Inferior parietal cortex (tissue), 1 donor: ENCODE measurements around the gene ACOT6.
"Not testable (repeated sequence)": the region's sequence is repeated elsewhere in the genome, so short reads cannot be mapped to it uniquely, and the experiment has no call there.

Source experiments
- DNase-seq: peaks from one replicate; pipeline ENCODE4 v3.0.0-alpha.2; 2016; ENCODE audit errors: extremely low spot score

Gene ACOT6, protein sequence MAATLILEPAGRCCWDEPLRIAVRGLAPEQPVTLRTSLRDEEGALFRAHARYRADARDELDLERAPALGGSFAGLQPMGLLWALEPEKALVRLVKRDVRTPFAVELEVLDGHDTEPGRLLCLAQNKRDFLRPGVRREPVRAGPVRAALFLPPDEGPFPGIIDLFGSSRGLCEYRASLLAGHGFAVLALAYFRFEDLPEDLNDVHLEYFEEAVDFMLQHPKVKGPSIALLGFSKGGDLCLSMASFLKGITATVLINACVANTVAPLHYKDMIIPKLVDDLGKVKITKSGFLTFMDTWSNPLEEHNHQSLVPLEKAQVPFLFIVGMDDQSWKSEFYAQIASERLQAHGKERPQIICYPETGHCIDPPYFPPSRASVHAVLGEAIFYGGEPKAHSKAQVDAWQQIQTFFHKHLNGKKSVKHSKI

DNA sequence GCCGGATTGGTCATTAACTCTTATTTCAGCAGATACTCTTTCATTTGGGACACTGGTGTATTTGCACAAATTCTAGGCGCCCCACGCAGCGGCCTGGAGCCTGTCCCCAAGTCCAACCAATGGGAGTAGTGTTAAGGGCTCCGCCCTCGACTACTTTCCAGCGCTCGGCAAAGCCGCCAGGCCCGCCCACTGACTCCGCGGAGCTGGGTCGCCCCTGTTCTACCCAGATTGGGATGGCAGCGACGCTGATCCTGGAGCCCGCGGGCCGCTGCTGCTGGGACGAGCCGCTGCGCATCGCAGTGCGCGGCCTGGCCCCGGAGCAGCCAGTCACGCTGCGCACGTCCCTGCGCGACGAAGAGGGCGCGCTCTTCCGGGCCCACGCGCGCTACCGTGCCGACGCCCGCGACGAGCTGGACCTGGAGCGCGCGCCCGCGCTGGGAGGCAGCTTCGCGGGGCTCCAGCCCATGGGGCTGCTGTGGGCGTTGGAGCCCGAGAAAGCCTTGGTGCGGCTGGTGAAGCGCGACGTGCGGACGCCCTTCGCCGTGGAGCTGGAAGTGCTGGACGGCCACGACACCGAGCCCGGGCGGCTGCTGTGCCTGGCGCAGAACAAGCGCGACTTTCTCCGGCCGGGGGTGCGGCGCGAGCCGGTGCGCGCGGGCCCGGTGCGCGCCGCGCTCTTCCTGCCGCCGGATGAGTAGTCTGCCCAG is at the start of gene ACOT6:
TSS of gene ACOT6 (plus strand) at position 179 of the 707 bp plus-strand sequence. CDS start at position 234, 55 bp downstream.
- DNase-seq, result peak; percentile 57

DNA sequence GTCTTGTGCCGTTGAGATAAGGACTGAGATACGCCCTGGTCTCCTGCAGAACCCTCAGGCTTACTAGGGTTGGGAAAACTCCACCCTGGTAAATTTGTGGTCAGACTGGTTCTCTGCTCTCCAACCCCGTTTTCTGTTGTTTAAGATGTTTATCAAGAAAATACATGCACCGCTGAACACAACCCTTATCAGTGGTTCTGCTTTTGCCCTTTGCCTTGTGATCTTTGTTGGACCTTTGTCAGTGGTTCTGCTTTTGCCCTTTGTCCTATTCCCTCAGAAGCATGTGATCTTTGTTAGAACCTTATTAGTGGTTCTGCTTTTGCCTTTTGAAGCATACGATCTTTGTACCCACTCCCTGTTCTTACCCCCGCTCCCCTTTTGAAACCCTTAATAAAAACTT is 49.6 kb upstream of the ACOT6 start:
- DNase-seq, result not testable (repeated sequence)

DNA sequence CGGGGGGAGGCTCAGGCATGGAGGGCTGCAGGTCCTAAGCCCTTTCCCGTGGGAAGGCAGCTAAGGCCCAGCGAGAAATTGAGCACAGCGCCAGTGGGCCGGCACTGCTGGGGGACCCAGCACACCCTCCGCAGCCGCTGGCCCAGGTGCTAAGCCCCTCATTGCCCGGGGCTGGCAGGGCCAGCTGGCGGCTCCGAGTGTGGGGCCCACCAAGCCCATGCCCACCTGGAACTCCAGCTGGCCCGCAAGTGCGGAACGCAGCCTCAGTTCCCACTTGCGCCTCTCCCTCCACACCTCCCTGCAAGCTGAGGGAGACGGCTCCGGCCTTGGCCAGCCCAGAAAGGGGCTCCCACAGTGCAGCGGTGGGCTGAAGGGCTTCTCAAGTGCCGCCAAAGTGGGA is 45.9 kb upstream of the ACOT6 start:
- DNase-seq, result not testable (repeated sequence)

DNA sequence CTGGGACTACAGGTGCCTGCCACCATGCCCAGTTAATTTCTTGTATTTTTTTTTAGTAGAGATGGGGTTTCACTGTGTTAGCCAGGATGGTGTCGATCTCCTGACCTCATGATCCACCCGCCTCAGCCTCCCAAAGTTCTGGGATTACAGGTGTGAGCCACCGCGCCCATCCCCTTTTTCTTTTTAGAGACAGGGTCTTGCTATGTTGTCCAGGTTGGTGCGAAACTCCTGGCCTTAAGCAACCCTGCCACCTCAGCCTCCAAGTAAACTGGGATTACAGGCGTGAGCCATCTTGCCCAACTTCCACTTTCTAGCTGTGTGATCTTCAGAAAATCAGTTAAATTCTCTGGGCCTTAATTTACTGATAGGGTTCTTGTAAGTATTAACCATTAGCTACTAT is 45.4 kb upstream of the ACOT6 start:
- not testable (repeated sequence) for DNase-seq

DNA sequence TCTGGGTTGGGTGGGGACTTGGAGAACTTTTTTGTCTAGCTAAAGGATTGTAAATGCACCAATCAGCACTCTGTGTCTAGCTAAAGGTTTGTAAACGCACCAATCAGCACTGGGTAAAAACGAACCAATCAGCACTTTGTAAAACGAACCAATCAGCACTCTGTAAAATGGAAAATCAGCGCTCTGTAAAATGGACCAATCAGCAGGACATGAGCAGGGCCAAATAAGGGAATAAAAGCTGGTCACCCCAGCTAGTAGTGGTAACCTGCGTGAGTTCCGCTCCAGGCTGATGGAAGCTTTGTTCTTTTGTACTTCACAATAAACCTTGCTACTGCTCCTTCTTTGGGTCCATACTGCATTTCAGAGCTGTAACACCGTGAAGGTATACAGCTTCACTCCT is 45.0 kb upstream of the ACOT6 start:
- no peak for DNase-seq

DNA sequence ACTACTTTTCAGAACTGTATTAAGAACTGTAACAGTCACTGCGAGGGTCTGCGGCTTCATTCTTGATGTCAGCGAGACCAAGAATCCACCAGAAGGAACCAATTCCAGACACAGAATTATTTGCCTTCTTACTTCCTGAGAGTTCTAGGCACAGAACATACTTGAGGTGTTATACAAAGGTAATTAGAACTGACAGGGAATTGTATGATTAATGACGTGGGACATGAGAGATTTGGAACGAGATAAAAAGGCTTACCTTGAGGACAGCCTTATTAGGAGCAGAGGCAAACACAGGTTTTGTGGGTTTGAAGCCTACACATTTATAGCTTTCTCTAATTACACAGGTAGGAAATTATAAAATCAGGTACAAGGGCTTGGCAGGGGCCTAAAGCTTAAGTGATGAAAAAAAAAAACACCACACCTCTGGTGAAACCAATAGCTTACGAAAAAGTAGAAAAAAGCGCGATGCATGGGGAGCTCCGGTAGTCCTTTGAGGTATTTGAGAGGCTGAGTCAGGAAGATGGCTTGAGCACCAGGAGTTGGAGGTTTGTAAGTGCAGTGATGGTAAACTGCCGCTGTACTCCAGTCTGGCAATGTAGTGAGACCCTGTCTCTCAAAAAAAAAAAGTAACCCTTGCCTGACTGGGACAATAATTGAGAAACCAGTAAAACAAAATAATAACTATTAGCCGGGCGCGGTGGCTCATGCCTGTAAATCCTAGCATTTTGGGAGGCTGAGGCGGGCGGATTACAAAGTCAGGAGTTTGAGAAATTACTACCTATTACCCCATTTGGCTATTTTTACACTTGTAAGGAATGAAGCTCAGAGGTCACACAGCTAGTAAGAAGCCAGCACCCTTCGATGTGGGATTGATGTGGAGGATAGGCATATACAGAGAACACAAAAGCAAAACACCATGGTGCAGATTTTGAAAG is 44.1 kb upstream of the ACOT6 start:
- DNase-seq, result no peak

DNA sequence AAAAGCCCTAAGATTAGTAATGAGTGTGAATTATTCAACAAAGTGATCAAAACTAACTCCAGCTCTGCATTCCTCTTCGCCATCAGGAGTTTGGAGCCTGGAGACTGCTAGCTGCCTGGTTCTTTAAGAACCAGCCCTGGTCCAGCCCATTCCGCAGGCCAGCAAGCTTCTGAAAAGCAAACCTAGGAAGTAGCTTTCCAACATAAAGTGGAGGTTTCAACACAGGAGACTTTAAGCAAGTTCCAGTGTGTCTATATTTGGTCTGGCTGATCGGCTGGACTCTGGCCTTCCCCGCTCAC is 43.5 kb upstream of the ACOT6 start:
- not testable (repeated sequence) for DNase-seq

DNA sequence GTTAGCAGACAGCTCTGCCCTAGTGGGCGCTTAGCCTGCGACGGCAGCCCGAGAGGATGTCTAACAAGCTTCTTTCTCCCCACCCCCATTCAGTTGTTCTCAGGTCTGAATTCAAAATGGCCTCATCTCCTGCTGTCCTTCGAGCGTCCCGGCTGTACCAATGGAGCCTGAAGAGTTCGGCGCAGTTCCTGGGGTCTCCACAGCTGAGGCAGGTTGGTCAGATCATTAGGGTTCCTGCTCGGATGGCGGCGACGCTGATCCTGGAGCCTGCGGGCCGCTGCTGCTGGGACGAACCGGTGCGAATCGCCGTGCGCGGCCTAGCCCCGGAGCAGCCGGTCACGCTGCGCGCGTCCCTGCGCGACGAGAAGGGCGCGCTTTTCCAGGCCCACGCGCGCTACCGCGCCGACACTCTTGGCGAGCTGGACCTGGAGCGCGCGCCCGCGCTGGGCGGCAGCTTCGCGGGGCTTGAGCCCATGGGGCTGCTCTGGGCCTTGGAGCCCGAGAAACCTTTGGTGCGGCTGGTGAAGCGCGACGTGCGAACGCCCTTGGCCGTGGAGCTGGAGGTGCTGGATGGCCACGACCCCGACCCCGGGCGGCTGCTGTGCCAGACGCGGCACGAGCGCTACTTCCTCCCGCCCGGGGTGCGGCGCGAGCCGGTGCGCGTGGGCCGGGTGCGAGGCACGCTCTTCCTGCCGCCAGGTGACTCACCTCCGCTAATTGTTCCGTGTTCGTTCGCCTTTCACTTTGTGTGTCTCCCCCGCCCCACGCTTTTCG is 42.9 kb upstream of the ACOT6 start, which contains the start of gene ACOT2:
TSS of gene ACOT2 (plus strand) at position 29 of the 774 bp plus-strand sequence. CDS start at position 57, 28 bp downstream.
- peak; percentile 64 for DNase-seq

DNA sequence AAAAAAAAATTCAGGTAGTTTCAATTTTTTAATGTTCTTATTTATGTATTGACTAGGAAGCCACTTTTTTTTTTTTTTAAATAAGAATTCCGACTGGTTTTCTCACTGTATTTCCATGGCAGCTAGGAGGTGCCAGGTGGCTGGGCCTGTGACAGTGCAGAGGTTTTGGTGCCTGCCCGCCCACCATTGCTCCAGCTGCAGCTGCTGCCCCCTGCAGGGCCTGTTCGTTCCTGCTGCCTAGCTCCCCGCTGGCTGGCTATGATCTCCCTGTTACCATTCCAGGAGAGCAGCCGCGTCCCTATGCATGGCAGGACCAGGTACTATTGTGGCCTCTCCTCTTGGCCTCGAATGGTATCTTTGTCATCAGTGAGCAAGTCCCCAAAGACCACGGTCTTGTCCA is 41.4 kb upstream of the ACOT6 start:
- not testable (repeated sequence) for DNase-seq

DNA sequence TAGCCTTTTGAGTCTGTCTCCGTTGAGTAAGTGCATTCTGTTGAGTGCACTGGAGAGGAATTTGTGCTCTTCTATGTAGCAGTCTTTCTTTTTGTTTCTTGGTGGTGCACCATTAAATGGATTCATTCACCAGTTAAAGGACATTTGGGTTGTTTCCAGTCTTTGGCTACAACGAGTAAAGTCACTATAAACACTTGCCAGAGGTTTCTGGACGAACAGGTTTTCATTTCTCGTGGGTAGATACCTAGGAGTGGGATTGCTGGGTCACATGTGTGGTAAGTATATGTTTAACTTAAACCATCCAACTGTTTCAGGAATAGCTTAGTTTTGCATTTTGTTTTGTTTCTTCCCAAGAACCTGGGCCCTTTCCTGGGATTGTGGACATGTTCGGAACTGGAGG is 39.3 kb upstream of the ACOT6 start:
- DNase-seq, result not testable (repeated sequence)

DNA sequence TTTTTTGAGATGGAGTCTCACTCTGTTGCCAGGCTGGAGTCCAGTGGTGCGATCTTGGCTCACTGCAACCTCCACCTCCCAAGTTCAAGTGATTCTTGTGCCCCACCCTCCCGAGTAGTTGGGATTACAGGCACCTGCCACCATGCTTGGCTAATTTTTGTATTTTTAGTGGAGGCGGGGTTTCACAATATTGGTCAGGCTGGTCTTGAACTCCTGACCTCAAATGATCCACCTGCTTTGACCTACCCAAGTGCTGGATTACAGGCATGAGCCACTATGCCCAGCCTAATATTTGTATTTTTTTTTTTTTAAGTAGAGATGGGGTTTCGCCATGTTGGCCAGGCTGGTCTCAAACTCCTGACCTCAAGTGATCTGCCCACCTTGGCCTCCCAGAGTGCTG is 38.6 kb upstream of the ACOT6 start:
- not testable (repeated sequence) for DNase-seq

DNA sequence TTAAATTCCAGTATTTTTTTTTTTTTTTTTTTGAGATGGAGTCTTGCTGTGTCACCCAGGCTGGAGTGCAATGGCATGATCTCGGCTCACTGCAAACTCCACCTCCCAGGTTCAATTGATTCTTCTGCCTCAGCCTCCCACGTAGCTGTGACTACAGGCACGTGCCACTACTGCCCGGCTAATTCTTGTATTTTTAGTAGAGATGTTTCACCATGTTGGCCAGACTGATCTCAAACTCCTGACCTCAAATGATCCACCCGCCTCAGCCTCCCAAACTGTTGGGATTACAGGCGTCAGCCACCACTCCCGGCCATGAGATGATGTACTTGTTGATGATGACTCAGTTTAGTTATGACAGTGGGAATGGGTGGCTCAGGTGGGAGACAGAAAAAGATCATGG is 38.1 kb upstream of the ACOT6 start:
- not testable (repeated sequence) for DNase-seq

DNA sequence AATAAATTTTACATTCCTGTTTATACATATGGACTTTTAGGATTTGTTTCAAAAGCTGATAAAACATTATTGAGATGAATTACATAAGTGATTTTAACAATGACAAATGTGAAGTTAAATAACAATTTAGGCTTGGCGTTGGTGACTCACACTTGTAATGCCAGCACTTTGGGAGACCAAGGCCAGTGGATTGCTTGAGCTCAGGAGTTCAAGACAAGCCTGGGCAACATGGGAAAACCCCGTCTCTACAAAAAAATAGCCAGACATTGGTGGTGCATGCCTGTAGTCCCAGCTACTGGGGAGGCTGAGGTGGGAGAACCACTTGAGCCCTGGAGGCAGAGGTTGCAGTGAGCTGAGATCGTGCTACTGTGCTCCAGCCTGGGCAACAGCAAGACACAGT is 35.9 kb upstream of the ACOT6 start:
- no peak for DNase-seq

DNA sequence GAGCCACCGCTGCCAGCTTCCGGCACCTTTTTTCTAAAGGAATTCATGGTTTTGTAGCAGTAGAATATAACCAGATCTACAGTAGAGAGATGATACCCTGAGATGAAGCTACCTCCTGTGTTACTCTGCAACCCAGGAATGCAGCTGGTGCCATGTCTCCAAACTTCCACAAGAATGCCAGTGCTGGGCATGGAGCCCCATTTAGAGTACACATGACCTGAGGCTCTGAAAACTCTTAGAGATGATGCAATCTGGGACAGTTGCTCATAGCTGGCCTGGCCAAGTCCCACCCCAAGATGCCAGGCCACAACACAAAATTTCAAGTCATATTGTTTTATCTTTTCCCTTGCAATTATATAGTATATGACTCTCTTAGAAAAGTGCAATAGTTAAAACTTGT is 35.1 kb upstream of the ACOT6 start:
- DNase-seq, result not testable (repeated sequence)

DNA sequence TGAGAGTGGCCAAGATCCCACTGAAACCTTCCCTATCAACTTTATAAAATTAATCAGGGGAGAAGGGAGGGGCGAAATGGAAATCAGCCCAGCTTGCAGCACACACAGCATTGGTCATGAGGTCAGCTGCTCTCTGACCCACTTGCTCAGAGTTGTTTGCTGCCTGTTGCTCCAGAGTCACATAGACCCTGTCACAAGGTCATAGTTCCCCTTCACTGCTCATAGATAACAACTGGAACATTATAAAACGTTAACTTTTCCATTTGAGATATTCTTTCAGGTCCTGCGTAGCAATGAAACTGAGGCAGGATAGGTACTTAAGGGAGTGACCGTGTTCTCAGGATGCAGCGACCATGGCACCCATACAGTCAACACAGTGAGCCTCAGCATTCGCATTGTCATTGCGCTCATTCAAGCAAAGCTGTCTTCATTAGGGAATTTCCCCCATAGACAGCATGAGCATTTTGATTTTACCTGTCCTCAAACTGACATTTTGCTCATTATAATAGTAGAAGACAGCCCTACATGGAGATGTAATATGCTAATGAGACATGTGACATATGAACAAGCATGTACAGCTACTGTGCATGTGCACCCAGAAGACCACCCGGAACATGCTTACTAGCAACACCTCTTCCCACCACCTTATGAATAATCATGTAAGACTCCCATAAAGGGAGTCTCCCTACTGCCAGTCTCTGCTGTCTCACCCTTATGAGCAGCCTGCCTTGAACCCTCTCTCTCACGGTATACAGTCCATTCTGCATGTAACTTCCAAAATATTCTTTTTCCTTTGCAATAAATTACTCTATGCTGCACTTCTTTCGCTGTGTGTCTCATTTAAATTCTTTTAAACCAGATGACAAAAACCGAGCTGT is 30.0 kb upstream of the ACOT6 start:
- DNase-seq, result not testable (repeated sequence)

DNA sequence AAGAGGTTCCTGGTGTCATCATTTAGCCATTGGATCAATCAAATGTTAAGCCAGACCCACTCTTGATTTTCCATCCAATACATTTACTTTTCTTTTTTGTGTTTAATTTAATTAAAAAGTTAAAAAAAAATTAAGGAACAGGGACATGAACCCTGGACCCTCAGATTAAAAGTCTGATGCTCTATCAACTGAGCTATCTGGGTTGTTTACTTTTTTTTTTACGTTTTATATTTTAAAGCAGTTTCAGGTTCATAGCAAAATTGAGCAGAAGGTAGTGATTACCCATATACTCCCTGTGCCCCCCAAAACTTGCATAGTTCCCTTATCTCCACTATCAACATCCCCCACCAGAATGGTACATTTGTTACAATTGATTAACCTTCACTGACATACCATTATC is 23.6 kb upstream of the ACOT6 start:
- DNase-seq, result no peak

DNA sequence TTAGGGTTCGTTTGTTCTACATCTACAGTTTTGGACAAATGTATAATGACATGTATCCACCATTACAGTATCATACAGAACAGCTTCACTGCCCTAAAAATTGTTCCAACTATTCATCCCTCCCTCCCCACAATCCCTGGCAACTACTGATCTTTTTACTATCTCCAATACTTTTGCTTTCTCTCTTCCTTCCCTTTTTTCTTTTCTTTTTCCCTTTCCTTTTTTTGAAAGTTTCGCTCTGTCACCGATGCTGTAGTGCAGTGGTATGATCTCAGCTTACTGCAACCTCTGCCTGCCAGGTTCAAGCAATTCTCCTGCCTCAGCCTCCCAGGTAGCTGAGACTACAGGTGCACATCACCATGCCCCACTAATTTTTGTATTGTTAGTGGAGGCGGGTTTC is 23.2 kb upstream of the ACOT6 start:
- no peak for DNase-seq

DNA sequence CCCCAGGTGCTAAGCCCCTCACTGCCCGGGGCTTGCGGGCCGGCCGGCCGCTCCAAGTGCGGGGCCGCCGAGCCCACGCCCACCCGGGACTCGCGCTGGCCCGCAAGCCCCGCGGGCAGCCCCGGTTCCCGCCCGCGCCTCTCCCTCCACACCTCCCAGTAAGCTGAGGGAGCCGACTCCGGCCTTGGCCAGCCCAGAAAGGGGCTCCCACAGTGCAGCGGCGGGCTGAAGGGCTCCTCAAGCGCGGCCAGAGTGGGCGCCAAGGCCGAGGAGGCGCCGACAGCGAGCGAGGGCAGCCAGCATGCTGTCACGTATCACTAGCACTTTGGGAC is 21.7 kb upstream of the ACOT6 start:
- not testable (repeated sequence) for DNase-seq

DNA sequence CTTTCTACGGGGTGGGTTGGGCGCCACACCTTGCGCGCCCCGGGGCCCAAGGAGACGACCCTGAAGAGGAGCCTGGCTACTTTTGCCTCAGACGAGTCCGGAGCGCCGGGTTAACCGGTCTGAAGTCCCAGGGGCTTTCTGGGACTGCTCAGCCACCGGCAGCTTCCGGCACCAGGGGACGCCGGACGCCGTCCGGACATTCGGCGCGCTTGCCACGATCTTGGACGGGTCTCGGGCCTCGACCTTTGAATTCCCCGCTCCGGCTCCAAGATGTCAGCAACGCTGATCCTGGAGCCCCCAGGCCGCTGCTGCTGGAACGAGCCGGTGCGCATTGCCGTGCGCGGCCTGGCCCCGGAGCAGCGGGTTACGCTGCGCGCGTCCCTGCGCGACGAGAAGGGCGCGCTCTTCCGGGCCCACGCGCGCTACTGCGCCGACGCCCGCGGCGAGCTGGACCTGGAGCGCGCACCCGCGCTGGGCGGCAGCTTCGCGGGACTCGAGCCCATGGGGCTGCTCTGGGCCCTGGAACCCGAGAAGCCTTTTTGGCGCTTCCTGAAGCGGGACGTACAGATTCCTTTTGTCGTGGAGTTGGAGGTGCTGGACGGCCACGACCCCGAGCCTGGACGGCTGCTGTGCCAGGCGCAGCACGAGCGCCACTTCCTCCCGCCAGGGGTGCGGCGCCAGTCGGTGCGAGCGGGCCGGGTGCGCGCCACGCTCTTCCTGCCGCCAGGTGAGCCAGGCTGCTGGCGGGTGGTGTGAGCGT is 20.4 kb upstream of the ACOT6 start, which contains the start of gene ACOT4:
TSS of gene ACOT4 (plus strand) at position 184 of the 760 bp plus-strand sequence. CDS start at position 271, 87 bp downstream.
- DNase-seq, result no peak
